SJSA1 (cell line): ENCODE data around the gene CNBD2. TPM values are rescaled to one million over a fixed set of nuclear protein-coding genes. Genes with fewer than 3 reads are reported as not detected.
"Not testable (repeated sequence)": the region's sequence is repeated elsewhere in the genome, so short reads cannot be mapped to it uniquely, and the experiment has no call there.

Source experiments
- DNase-seq, 2 experiments: peaks; one replicate each; pipeline ENCODE4 v3.0.0-alpha.2; 2015 to 2020; ENCODE audit warnings: low spot score in 2 of 2, low read depth in 1 of 2
- H3K27ac ChIP-seq: fragments of 250-450 bp; sonication (Bioruptor Pico); 2 replicates; pipeline ENCODE4 v1.5.1; 2020; ENCODE audit warnings: mild to moderate bottlenecking, moderate library complexity
- H3K27me3 ChIP-seq: fragments of 250-450 bp; sonication (Bioruptor Pico); replicated peaks from 2 replicates; pipeline ENCODE4 v1.5.1; 2020; ENCODE audit warnings: mild to moderate bottlenecking, moderate library complexity
- H3K36me3 ChIP-seq: fragments of 250-450 bp; sonication (Bioruptor Pico); 2 replicates; pipeline ENCODE4 v1.5.1; 2020; ENCODE audit warnings: mild to moderate bottlenecking
- H3K4me1 ChIP-seq: fragments of 250-450 bp; sonication (Bioruptor Pico); replicated peaks from 2 replicates; pipeline ENCODE4 v1.6.1; 2021; ENCODE audit warnings: mild to moderate bottlenecking
- H3K4me3 ChIP-seq: fragments of 250-450 bp; sonication (Bioruptor Pico); 2 replicates; pipeline ENCODE4 v1.5.1; 2020; ENCODE audit warnings: mild to moderate bottlenecking
- H3K9me3 ChIP-seq: fragments of 250-450 bp; sonication (Bioruptor Pico); replicated peaks from 2 replicates; pipeline ENCODE4 v1.5.1; 2020; ENCODE audit warnings: mild to moderate bottlenecking
- total RNA-seq: library from RNA; depleted of rRNA; stranded (reverse); fragments of >200 nt; shearing (Covaris generic); gene quantifications from 2 replicates; pipeline ENCODE4 v1.2.3, GENCODE V29; 2014

Gene CNBD2
- total RNA-seq, 1 experiment from 2014 or later, result 3.6 TPM

DNA sequence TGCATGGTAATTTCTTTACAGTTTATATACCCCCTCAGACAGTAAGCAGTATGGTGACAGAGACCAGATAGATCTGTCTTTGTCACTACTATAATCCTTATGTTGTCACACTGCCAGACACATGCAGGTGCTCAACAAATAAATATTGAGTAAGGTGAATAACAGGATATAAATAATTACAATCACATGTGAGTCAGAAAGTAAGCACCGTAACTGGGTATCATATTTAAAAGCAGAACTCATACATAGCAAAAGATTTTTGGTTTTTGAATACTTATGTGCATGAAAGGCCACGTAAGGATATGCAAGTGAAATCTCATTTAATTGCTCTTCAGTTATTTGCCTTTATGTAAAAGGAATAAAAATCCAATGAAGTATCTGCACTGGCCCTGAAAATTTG, 17.4 kb downstream of the CNBD2 start:
- H3K9me3 ChIP-seq, result no peaks in the 10 kb centered on the region
- no peaks in the 10 kb centered on the region for H3K27me3 ChIP-seq
- no peak overlapping the region for H3K4me3 ChIP-seq
- H3K27ac ChIP-seq, result no peak overlapping the region
- DNase-seq, result no peak
- no peaks in the 10 kb centered on the region for H3K4me1 ChIP-seq
- no peaks in the 10 kb centered on the region for H3K36me3 ChIP-seq

- DNase-seq, result no peak
- Histone ChIP-seq H3K4me1 (no peaks in the 10 kb centered on the region), H3K36me3 (no peaks in the 10 kb centered on the region), H3K9me3 (no peaks in the 10 kb centered on the region), H3K4me3 (no peak overlapping the region), H3K27me3 (no peaks in the 10 kb centered on the region), H3K27ac (no peak overlapping the region)
These were observed 20.6 kb downstream of the CNBD2 start for GRCh38 chr20:35988910-35989463.

DNA sequence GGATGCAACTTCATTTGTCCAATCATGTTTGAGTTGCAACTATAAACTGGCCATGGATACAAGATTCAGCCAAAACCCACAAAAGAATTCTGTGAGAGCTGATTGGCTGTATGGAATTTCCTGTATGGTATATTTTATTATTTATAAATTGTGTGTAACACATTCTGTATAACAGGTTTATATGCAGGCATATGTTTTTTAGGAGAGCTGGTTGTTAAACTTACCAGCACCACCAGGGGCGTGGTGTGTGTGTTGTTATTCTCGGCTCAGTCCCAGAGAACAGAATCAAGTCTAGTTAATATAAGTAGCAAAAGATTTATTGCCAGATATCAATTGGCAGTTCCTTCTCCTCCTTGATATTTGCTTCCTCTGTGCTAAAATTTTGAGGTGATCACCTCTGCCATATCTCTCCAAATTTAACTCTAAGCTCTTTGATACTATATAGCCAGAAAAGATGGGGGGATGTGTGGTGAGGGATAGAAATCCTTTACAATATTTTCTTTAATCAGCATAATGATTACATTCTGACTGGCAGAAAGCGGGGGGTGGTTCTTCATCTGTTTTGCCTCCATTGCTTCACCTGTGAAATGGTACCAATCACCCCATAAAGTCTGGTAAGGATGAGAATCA, 22.9 kb downstream of the CNBD2 start:
- H3K36me3 ChIP-seq, result no peaks in the 10 kb centered on the region
- no peak overlapping the region for H3K4me3 ChIP-seq
- no peaks in the 10 kb centered on the region for H3K27me3 ChIP-seq
- DNase-seq, result no peak
- H3K27ac ChIP-seq, result no peak overlapping the region
- H3K9me3 ChIP-seq, result no peaks in the 10 kb centered on the region
- no peaks in the 10 kb centered on the region for H3K4me1 ChIP-seq

DNA sequence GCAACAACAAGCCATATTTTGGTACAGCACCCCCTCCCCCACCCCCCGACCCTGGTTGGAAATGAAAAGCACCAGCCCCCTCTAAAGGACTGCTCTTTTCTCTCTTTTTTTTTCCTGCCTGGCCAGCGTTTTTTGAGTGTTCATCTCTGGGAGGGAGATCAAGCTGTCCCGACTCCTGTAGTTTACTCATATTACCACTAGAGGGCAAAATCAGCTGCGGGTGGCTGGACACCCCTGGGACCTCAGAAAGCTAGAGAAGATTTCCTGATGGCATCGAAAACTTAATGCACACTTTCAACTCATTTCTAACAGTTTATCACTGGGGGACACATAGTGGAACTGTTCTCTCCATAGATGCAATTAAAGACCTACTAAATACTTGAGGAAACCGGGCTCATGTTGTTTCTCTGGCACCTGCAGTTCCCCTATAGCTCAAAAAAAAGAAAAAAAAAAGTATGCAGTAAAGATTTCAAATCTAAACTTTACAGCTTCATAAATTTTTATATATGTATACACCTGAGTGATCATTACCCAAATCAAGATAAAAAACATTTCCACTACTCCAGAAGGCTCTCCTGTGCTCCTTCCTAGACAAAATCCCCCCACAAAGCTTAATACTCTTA, 24.4 kb downstream of the CNBD2 start:
- Histone ChIP-seq H3K9me3 (no peaks in the 10 kb centered on the region), H3K4me1 (no peaks in the 10 kb centered on the region), H3K27me3 (no peaks in the 10 kb centered on the region), H3K27ac (no peak overlapping the region), H3K4me3 (no peak overlapping the region), H3K36me3 (no peaks in the 10 kb centered on the region)
- DNase-seq, result peak; percentile 51 to 61

GRCh38 chr20:35994994-35995453, 26.6 kb downstream of the CNBD2 start:
- H3K4me1 ChIP-seq, result no peaks in the 10 kb centered on the region
- H3K36me3 ChIP-seq, result no peaks in the 10 kb centered on the region
- H3K27me3 ChIP-seq, result no peaks in the 10 kb centered on the region
- H3K27ac ChIP-seq, result no peak overlapping the region
- no peaks in the 10 kb centered on the region for H3K9me3 ChIP-seq
- no peak overlapping the region for H3K4me3 ChIP-seq
- DNase-seq, result peak; percentile 54 to 80

- not testable (repeated sequence) for DNase-seq, H3K27ac ChIP-seq, H3K36me3 ChIP-seq, H3K4me3 ChIP-seq, H3K27me3 ChIP-seq, H3K4me1 ChIP-seq, H3K9me3 ChIP-seq
These were observed 28.1 kb downstream of the CNBD2 start for GRCh38 chr20:35996492-35996891.

DNA sequence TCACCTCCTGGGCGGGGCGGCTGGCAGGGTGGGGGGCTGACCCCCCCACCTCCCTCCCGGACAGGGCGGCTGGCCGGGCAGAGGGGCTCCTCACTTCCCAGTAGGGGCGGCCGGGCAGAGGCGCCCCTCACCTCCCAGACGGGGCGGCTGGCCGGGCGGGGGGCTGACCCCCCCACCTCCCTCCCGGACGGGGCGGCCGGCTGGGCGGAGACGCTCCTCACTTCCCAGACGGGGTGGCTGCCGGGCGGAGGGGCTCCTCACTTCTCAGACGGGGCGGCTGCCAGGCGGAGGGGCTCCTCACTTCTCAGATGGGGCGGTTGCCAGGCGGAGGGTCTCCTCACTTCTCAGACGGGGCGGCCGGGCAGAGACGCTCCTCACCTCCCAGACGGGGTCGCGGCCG, 32.9 kb downstream of the CNBD2 start:
- H3K4me1 ChIP-seq, DNase-seq, H3K27me3 ChIP-seq, H3K9me3 ChIP-seq, H3K4me3 ChIP-seq, H3K27ac ChIP-seq, H3K36me3 ChIP-seq: not testable (repeated sequence)

DNA sequence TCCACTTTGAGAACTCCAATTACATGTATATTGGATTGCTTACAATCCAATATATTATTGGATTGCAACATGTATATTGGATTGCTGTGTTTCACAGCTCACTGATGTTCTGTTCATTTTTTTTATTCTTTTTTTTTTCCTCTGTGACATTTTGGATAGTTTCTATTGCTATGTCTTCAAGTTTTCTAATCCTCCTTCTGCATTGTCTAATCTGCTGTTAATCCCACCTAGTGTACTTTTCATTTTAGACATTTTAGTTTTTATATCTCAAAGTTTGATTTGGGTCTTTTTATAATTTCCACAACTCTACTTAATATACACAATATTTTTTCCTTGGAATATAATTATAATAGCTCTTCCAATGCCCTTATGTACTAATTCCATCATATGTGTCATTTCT, 34.5 kb downstream of the CNBD2 start:
- H3K9me3 ChIP-seq, result no peaks in the 10 kb centered on the region
- H3K4me3 ChIP-seq, result no peak overlapping the region
- no peaks in the 10 kb centered on the region for H3K36me3 ChIP-seq
- H3K4me1 ChIP-seq, result no peaks in the 10 kb centered on the region
- H3K27ac ChIP-seq, result no peak overlapping the region
- H3K27me3 ChIP-seq, result no peaks in the 10 kb centered on the region
- no peak for DNase-seq

DNA sequence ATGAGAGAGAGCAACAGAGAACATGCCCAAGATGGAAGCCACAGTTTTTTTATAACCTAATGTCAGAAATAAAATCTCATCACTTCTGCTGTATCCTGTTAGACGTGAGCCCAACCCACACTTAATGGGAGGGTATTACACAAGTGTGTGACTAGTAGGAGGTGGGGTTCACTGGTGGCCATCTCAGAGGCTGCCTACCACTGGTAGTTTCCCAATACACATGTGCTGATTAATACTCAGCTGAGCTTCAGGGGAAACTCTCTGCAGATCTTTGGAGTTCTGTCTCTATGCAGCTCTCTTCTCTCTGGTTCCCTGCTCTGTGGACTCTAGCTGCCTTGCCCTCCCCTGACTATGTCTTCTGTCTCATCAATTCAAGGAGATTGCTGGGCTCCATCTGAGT, 35.7 kb downstream of the CNBD2 start:
- Histone ChIP-seq H3K27me3 (no peaks in the 10 kb centered on the region), H3K27ac (no peak overlapping the region), H3K9me3 (no peaks in the 10 kb centered on the region), H3K36me3 (no peaks in the 10 kb centered on the region), H3K4me1 (no peaks in the 10 kb centered on the region), H3K4me3 (no peak overlapping the region)
- no peak for DNase-seq

DNA sequence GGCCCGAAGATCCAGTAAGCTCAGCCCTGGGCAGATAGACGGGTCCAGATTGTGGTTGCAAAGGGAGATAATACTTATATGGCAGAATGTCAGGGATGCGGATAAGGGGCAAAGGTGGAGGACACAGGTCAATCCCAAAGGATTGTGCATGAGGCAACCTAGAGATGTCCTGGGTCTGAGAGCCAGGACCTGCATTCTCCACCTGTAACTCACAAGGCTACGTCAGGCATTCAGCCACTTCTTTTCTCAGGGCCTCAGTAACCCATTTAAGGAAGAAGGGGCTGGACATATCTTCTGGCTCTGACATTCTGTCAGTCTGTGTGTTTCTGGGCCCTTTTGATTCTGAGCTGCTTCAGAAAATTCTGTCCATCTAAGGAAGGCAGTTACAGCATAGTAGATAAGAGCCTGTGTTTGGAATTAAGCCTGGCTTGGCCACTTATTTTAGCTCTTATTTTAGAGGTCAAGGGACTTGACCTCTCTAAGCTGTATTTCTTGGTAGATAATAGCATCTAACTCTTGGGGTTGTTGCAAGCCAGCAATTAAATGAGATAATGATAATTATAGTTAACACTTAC, 40.2 kb downstream of the CNBD2 start:
- DNase-seq, result no peak
- H3K4me1 ChIP-seq, result no peaks in the 10 kb centered on the region
- no peaks in the 10 kb centered on the region for H3K27me3 ChIP-seq
- no peaks in the 10 kb centered on the region for H3K36me3 ChIP-seq
- no peaks in the 10 kb centered on the region for H3K9me3 ChIP-seq
- no peak overlapping the region for H3K27ac ChIP-seq
- H3K4me3 ChIP-seq, result no peak overlapping the region

DNA sequence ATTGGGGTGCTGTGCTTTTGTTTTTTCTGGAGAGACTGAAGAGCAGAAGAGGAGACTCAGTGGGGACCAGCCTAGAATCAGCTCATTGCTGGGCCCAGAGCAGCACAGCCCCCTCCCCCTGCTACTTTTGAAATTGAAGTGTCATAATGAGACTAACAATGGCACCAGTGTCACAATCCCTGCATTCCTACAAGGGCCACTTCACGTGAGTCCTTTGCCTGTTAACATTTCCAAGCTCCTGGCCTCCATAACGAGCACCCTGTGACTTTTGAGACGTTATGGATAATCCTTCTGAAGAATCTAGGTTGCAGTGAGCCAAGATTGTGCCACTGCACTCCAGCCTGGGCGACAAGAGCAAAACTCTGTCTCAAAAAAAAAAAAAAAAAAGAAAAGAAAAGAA, 41.7 kb downstream of the CNBD2 start:
- H3K4me1 ChIP-seq, result no peaks in the 10 kb centered on the region
- H3K27me3 ChIP-seq, result no peaks in the 10 kb centered on the region
- no peaks in the 10 kb centered on the region for H3K9me3 ChIP-seq
- no peak for DNase-seq
- H3K36me3 ChIP-seq, result no peaks in the 10 kb centered on the region
- H3K4me3 ChIP-seq, result no peak overlapping the region
- H3K27ac ChIP-seq, result no peak overlapping the region

- no peak for DNase-seq
These were observed 42.4 kb downstream of the CNBD2 start for GRCh38 chr20:36010825-36011224.

DNA sequence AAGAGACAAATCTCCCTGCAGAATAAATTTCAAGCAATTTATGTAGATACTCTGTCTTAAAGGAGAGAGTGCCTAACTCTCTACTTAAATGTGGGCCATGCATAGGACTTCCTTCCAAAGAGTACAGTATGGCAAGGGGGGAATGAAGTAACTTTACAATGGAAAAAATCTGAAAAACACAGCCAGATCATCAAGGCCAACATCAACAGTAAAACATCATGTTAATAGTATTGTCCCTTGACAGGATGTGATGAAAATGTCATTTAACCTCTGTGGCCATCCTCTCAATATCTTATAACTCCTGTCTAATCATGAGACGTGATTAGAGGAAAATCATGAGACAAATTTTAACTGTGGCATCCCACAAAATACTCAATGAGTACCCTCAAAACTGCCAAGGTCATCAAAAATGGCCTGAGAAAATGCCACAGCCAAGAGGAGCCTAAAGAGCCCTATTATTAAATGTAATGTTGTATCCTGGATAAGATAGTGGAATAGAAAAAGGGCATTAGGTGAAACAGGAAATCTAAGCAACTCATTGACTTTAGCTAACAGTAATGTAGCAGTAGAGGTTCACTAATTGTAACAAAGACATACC, 47.5 kb downstream of the CNBD2 start:
- H3K27ac ChIP-seq, result no peak overlapping the region
- H3K4me3 ChIP-seq, result no peak overlapping the region
- H3K36me3 ChIP-seq, result no peaks in the 10 kb centered on the region
- DNase-seq, result no peak
- peaks cover 29% of the 10 kb centered on the region for H3K4me1 ChIP-seq
- H3K27me3 ChIP-seq, result no peaks in the 10 kb centered on the region
- no peaks in the 10 kb centered on the region for H3K9me3 ChIP-seq

More at GRCh38 chr20:36010825-36011224, 42.4 kb downstream of the CNBD2 start:
- no peak overlapping the region for H3K27ac ChIP-seq
- H3K36me3 ChIP-seq, result no peaks in the 10 kb centered on the region
- no peak overlapping the region for H3K4me3 ChIP-seq
- no peaks in the 10 kb centered on the region for H3K27me3 ChIP-seq
- no peaks in the 10 kb centered on the region for H3K9me3 ChIP-seq
- H3K4me1 ChIP-seq, result no peaks in the 10 kb centered on the region; the same call in 1 of the 2 replicates
